ENCODE data around the gene EXOSC10.
A peak's percentile ranks its signal among the peaks of the same experiment; 100 is the strongest.

EXOSC10 gene

GRCh38 chr1:11142618-11143391 lies 43.1 kb upstream of the EXOSC10 start:
- DNase-seq (ENCODE audit: insufficient read length, low spot score) (no peak), FAIRE-seq (no peak)
- TF ChIP-seq, protein P1, sequence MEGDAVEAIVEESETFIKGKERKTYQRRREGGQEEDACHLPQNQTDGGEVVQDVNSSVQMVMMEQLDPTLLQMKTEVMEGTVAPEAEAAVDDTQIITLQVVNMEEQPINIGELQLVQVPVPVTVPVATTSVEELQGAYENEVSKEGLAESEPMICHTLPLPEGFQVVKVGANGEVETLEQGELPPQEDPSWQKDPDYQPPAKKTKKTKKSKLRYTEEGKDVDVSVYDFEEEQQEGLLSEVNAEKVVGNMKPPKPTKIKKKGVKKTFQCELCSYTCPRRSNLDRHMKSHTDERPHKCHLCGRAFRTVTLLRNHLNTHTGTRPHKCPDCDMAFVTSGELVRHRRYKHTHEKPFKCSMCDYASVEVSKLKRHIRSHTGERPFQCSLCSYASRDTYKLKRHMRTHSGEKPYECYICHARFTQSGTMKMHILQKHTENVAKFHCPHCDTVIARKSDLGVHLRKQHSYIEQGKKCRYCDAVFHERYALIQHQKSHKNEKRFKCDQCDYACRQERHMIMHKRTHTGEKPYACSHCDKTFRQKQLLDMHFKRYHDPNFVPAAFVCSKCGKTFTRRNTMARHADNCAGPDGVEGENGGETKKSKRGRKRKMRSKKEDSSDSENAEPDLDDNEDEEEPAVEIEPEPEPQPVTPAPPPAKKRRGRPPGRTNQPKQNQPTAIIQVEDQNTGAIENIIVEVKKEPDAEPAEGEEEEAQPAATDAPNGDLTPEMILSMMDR (IDR thresholded peaks at IDR 0.05; ENCODE audit: insufficient read depth, missing control alignments) = no peak

- FAIRE-seq (no peak), DNase-seq (ENCODE audit: insufficient read length, low spot score) (no peak)
Measured at GRCh38 chr1:11138952-11139351, 39.3 kb upstream of the EXOSC10 start.

GRCh38 chr1:11138029-11138428 lies 38.4 kb upstream of the EXOSC10 start:
- FAIRE-seq (no peak), DNase-seq (ENCODE audit: insufficient read length, low spot score) (no peak)
- TF ChIP-seq, protein P1 (IDR thresholded peaks at IDR 0.05; ENCODE audit: insufficient read depth, missing control alignments) = no peak

More at GRCh38 chr1:11138952-11139351, 39.3 kb upstream of the EXOSC10 start:
- TF ChIP-seq, protein P1 (IDR thresholded peaks at IDR 0.05; ENCODE audit: insufficient read depth, missing control alignments) = no peak

DNA sequence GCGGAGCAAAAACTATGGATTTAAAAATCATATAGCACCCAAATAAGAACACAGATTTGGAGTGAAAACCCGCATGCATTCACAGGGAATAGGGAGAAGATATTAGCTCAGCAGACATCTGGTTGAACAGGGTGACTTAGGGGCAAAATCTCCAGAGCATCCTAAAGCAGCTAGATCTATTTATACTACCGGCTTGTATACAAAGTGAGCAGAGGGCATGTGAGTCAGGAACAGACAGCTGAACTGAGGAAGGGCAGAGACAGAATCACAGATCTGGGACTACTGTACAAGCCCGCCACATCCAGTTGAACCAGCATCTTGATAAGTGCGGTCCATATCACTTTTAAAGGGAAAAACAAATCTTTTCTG lies 35.2 kb upstream of the EXOSC10 start:
- FAIRE-seq = no peak
- DNase-seq (ENCODE audit: insufficient read length, low spot score) = no peak
- TF ChIP-seq, protein P1 (IDR thresholded peaks at IDR 0.05; ENCODE audit: insufficient read depth, missing control alignments) = no peak

DNA sequence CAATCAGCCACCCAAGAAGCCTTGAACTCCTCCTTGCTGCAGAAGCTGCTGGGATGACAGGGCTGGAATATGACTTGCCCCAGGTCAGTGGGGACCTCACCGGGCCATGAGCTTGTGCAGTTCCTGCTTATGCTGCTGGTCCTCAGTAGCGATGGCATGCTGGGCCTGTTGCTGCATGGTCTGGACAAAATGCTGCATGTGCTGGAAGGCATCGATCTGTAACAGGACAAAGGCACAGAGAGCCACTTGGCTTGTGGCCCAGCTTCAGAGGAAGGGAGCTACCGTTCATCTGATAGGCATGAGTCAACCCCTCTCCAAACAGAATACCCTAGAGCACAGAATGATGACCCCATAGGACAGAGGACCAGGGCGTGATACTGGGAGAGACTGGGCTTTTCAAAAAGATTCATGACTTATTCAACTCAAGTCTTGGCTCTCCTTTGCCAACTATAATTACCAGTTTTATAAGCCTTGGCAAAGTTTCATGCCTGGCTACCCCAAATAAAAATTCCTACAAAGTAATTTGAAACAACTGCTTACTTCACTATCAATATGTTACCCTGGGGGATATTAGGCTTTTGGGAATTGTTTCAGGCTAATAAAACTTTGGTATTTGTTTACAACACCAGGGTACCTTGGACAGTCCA lies 34.7 kb upstream of the EXOSC10 start:
- TF ChIP-seq, protein P1 (IDR thresholded peaks at IDR 0.05; ENCODE audit: insufficient read depth, missing control alignments) = no peak
- DNase-seq (ENCODE audit: insufficient read length, low spot score) (no peak), FAIRE-seq (no peak)

DNA sequence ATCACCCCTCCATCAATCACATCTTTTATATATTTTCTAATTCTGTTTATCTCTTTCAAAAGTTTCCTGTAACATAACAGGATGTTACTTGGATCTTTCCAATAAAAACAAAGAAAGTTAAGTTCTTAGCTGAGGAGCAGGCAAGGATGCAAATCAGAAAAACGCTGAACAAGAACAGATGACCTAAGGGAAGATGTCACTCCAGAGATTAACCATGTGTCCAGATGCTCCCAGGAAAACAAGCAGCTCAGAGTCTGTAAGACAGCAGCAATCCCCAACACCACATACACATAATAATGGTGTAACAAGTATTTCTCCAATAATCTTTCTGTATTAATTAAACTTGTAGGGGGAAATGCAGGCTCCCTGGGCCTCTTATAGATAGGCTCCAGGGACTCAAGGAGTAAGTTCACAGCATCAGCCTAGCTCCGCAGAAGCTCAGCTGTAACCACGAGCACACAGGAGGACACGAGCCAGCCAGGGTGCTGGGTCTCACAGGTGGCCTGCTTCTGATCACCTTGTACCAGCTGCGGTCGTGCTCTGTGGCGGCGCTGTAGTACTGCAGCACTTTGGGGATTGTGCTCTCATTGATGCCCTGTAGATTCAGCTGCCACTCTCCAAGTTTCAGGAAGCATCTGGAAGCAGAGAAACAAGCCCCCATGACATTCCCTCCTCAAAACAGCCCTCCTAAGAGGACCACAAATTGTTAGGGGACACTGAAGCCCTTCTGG lies 33.1 kb upstream of the EXOSC10 start:
- TF ChIP-seq, protein P1 (IDR thresholded peaks at IDR 0.05; ENCODE audit: insufficient read depth, missing control alignments) = peak; percentile 31
- DNase-seq (ENCODE audit: insufficient read length, low spot score) = no peak
- FAIRE-seq = no peak

All from D721Med (cell line).